ENCODE results near the gene CEP128. TPM values are rescaled to one million over a fixed set of nuclear protein-coding genes. Genes with fewer than 3 reads are reported as not detected.

CEP128 gene
- total RNA-seq, 1 donor from 2014 or later: 9.7 TPM

DNA sequence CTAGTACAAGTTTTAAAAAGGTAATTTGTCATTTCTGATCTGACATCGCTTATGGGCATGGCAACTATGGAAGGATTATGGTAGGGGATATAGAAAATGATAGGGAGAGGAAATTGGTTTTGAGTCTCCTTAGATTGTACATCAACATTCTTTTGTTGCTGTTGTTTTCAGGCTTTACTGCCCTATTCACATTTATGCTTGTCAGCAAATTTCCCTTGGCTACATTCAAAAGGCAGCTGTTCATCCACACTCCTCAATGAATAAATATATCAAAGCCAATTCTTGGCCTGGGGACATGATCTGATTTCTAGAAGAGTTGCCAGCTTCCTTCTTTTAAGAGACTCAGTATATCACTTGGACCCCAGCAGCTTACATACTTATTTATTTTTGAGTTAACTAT, 283.4 kb downstream of the CEP128 start:
- peaks cover 2% of the 10 kb centered on the region for H3K36me3 Mint-ChIP-seq (ENCODE audit: unreplicated experiment)
- TF ChIP-seq, protein P1, sequence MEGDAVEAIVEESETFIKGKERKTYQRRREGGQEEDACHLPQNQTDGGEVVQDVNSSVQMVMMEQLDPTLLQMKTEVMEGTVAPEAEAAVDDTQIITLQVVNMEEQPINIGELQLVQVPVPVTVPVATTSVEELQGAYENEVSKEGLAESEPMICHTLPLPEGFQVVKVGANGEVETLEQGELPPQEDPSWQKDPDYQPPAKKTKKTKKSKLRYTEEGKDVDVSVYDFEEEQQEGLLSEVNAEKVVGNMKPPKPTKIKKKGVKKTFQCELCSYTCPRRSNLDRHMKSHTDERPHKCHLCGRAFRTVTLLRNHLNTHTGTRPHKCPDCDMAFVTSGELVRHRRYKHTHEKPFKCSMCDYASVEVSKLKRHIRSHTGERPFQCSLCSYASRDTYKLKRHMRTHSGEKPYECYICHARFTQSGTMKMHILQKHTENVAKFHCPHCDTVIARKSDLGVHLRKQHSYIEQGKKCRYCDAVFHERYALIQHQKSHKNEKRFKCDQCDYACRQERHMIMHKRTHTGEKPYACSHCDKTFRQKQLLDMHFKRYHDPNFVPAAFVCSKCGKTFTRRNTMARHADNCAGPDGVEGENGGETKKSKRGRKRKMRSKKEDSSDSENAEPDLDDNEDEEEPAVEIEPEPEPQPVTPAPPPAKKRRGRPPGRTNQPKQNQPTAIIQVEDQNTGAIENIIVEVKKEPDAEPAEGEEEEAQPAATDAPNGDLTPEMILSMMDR (IDR thresholded peaks at IDR 0.05): no peak
- H3K27ac Mint-ChIP-seq (ENCODE audit: unreplicated experiment): no peak overlapping the region
- DNase-seq (ENCODE audit: extremely low spot score, unreplicated experiment): no peak
- peaks cover 17% of the 10 kb centered on the region for H3K4me1 Mint-ChIP-seq (ENCODE audit: unreplicated experiment)
- peaks cover 8% of the 10 kb centered on the region for H3K9me3 Mint-ChIP-seq (ENCODE audit: unreplicated experiment)
- H3K4me3 Mint-ChIP-seq (ENCODE audit: unreplicated experiment): no peak overlapping the region
- no peaks in the 10 kb centered on the region for H3K27me3 Mint-ChIP-seq (ENCODE audit: unreplicated experiment)

DNA sequence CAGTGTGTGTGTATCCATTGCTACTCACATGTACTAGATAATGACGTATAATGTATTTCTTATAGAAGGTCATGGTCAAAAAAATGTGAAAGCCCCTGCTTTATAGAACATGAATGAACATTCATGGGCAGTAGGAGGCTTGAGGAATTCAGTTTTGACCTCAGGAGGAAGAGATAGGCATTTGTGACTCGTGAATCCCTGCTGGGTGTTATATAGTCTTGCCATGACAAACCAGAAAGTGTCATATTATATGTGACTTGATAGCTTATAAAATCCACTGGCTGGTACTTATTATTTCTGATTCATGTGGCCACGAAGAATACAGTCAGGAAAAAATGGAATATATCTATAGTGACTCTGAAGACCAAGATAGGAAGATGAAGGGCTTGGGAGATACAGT, 287.6 kb downstream of the CEP128 start:
- peaks cover 14% of the 10 kb centered on the region for H3K4me1 Mint-ChIP-seq (ENCODE audit: unreplicated experiment)
- no peaks in the 10 kb centered on the region for H3K27me3 Mint-ChIP-seq (ENCODE audit: unreplicated experiment)
- H3K9me3 Mint-ChIP-seq (ENCODE audit: unreplicated experiment): peaks cover 31% of the 10 kb centered on the region
- H3K4me3 Mint-ChIP-seq (ENCODE audit: unreplicated experiment): no peak overlapping the region
- TF ChIP-seq, protein P1 (IDR thresholded peaks at IDR 0.05): no peak
- H3K27ac Mint-ChIP-seq (ENCODE audit: unreplicated experiment): peak overlapping the region; percentile 80
- DNase-seq (ENCODE audit: extremely low spot score, unreplicated experiment): no peak
- peaks cover 13% of the 10 kb centered on the region for H3K36me3 Mint-ChIP-seq (ENCODE audit: unreplicated experiment)

DNA sequence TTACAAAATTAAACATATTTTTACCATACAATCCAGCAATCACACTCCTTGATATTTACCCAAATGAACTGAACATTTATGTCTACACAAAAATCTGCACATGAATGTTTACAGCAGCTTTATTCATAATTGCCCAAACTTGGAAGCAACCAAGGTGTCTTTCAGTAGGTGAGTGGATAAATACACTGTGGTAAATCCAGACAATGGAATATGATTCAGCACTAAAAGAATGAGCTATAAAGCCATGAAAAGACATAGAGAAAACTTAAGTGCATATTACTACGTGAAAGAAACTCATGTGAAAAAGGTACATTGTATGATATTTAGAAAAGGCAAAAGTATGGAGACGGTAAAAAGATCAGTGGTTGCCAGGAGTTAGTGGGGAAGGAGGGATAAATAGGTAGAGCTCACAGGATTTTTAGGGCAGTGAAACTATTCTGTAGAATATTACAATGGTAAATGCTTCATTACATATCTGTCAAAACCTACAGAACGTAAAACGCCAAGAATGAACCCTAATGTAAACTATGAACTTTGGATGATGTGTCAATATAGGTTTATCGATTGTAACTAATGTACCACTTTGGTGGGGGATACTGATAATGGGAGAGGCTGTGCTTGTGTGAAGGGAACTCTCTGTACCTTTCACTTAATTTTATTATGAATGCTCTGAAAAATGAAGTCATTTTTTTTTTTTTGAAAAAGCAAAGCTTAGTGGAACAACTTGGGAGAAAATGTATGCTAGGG, 295.7 kb downstream of the CEP128 start:
- Mint-ChIP-seq H3K4me1 (ENCODE audit: unreplicated experiment) (peaks cover 19% of the 10 kb centered on the region), H3K27me3 (ENCODE audit: unreplicated experiment) (no peaks in the 10 kb centered on the region), H3K36me3 (ENCODE audit: unreplicated experiment) (peaks cover 7% of the 10 kb centered on the region), H3K27ac (ENCODE audit: unreplicated experiment) (peak overlapping the region; percentile 8), H3K9me3 (ENCODE audit: unreplicated experiment) (peaks cover 23% of the 10 kb centered on the region), H3K4me3 (ENCODE audit: unreplicated experiment) (no peak overlapping the region)
- TF ChIP-seq, protein P1 (IDR thresholded peaks at IDR 0.05): no peak
- no peak for DNase-seq (ENCODE audit: extremely low spot score, unreplicated experiment)

DNA sequence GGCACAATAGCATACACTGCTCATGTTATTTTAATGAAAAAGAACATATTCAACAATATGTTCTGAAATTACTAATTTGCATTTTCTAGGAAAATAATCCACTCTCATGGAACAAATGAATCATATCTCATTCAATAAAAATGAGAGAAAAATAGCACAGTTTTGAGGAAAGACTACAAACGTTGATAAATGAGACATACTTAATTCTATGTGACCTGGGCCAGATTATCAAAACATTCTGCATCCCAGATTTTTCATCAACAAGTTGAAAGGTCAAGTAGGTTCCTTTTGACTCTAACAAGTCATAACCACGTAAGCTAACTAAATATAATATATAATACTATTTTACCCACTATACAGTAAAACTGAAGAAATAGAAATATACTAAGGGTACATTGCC, 296.7 kb downstream of the CEP128 start:
- TF ChIP-seq, protein P1 (IDR thresholded peaks at IDR 0.05): no peak
- Mint-ChIP-seq H3K4me1 (ENCODE audit: unreplicated experiment) (peaks cover 28% of the 10 kb centered on the region), H3K36me3 (ENCODE audit: unreplicated experiment) (peaks cover 8% of the 10 kb centered on the region), H3K27ac (ENCODE audit: unreplicated experiment) (no peak overlapping the region), H3K9me3 (ENCODE audit: unreplicated experiment) (peaks cover 19% of the 10 kb centered on the region), H3K4me3 (ENCODE audit: unreplicated experiment) (no peak overlapping the region), H3K27me3 (ENCODE audit: unreplicated experiment) (no peaks in the 10 kb centered on the region)
- no peak for DNase-seq (ENCODE audit: extremely low spot score, unreplicated experiment)

DNA sequence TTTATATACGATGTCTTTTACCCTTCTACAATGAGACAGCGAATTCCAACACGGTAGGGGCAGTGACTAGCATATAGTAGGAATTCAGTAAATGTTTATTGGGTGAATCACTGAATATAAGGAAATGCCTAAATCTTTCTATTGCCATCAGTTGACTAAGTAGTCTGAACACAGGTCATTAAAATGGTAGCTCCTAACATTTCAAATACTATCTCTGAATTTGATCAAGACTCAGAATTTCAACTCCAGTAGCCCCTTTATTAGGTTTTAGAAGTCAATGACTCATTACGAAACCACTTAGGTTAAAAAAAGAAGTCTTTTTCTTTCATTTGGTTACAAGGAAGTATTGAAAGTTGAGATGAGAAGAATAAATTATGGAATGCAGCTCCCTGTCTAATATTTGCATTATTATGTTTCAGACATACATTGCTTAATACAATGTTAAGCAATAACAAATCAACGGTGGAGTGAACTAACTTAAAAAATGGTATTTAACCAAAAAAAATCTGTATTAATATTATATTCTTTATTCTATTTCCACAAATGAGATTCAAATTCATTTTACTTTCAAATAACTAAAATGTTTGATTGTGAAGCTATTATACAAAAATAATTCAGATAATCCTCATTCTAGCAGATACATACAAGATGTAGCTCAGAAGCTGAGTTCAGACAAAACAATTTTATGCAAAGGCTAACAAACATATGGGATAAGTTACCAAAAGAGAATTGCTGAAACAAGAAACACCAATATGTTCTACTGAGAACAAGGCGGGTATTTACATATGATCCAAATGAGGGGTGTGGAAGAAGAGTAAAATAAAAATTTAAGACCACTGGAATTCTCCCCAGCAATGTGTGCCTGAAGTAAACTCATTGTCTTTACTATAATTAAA, 302.7 kb downstream of the CEP128 start:
- H3K4me1 Mint-ChIP-seq (ENCODE audit: unreplicated experiment): peaks cover 62% of the 10 kb centered on the region
- DNase-seq (ENCODE audit: extremely low spot score, unreplicated experiment): no peak
- peaks cover 16% of the 10 kb centered on the region for H3K9me3 Mint-ChIP-seq (ENCODE audit: unreplicated experiment)
- no peaks in the 10 kb centered on the region for H3K27me3 Mint-ChIP-seq (ENCODE audit: unreplicated experiment)
- H3K36me3 Mint-ChIP-seq (ENCODE audit: unreplicated experiment): peaks cover 17% of the 10 kb centered on the region
- TF ChIP-seq, protein P1 (IDR thresholded peaks at IDR 0.05): no peak
- peak overlapping the region; percentile 97 for H3K27ac Mint-ChIP-seq (ENCODE audit: unreplicated experiment)
- peak overlapping the region; percentile 17 for H3K4me3 Mint-ChIP-seq (ENCODE audit: unreplicated experiment)
